ENCODE data around the gene WDR4. TPM values are rescaled to one million over a fixed set of nuclear protein-coding genes. Genes with fewer than 3 reads are reported as not detected.

WDR4 gene
- total and polyA plus RNA-seq, 2 of the 13 experiments (the other 11 are each of a cell fraction or from before 2014, with no cell fraction given) = 11.3 to 14.4 TPM

- 90% methylated on average over 5 of the region's 8 CpGs for WGBS (ENCODE audit: low lambda C conversion rate)
- FAIRE-seq (no peak), DNase-seq (ENCODE audit: low spot score) (no peak), ATAC-seq (no peak)
- no peak overlapping the region for H3K27ac ChIP-seq (ENCODE audit: extremely low read length, insufficient read depth, low read length)
- H3K4me3 ChIP-seq (replicated peaks in 1 of 3; ENCODE audit: insufficient read depth in 1 of 3, low read depth in 2 of 3, low read length in 3 of 3) = no peak overlapping the region
- H2AFZ ChIP-seq (ENCODE audit: low read length) = no peak overlapping the region
- H3K9me3 ChIP-seq (ENCODE audit: low read length) = no peaks in the 10 kb centered on the region
- in situ Hi-C loops (cut with HindIII; ENCODE audit: extremely low pct_ligation_motif_present, low pct_unique_long_range_greater_than_20kb) (no loop called here), intact Hi-C loops (cut with micrococcal nuclease; ENCODE audit: unreplicated experiment) (no loop called here)
- CTCF ChIA-PET (ENCODE audit: low intra/inter-chr PET ratio, low total read pairs) = no interaction called here
- peaks cover 35 to 75% of the 10 kb centered on the region in 2 experiments for H3K36me3 ChIP-seq (replicated peaks in 1 of 2; ENCODE audit: control insufficient read depth in 1 of 2, insufficient read depth in 2 of 2, low read length in 2 of 2)
- BruUV-seq (replicated peaks) = no TSS peak
- TF ChIP-seq ZBTB21 (CRISPR knock-in tag; IDR thresholded peaks at IDR 0.05) (no peak), AGO2 (optimal IDR thresholded peaks at IDR 0.05; ENCODE audit: low read depth, low read length) (peak; percentile 31), HNRNPL (IDR thresholded peaks at IDR 0.05; ENCODE audit: low read depth, low read length) (0 out of 2 replicates have a peak, but pooled peaks have one; percentile 3)
- POLR2A ChIA-PET = no interaction called here
- no peaks in the 10 kb centered on the region for H3K4me1 ChIP-seq (ENCODE audit: insufficient read depth, low read length)
- H3K4me2 ChIP-seq (ENCODE audit: low read depth, low read length) = no peak overlapping the region
- H4K20me1 ChIP-seq (ENCODE audit: insufficient read depth, low read length) = 0 out of 2 replicates have a peak, but pooled peaks cover 2% of the 10 kb centered on the region
- no peaks in the 10 kb centered on the region for H3K27me3 ChIP-seq (ENCODE audit: control insufficient read depth in 1 of 2, insufficient read depth in 2 of 2, low read length in 2 of 2)
- no peak overlapping the region for H3K9ac ChIP-seq (ENCODE audit: insufficient read depth, low read depth, low read length)
- H3K79me2 ChIP-seq (ENCODE audit: insufficient read depth, low read length) = peaks cover 54% of the 10 kb centered on the region
Measured at GRCh38 chr21:42865776-42866160, 13.6 kb downstream of the WDR4 start.

DNA sequence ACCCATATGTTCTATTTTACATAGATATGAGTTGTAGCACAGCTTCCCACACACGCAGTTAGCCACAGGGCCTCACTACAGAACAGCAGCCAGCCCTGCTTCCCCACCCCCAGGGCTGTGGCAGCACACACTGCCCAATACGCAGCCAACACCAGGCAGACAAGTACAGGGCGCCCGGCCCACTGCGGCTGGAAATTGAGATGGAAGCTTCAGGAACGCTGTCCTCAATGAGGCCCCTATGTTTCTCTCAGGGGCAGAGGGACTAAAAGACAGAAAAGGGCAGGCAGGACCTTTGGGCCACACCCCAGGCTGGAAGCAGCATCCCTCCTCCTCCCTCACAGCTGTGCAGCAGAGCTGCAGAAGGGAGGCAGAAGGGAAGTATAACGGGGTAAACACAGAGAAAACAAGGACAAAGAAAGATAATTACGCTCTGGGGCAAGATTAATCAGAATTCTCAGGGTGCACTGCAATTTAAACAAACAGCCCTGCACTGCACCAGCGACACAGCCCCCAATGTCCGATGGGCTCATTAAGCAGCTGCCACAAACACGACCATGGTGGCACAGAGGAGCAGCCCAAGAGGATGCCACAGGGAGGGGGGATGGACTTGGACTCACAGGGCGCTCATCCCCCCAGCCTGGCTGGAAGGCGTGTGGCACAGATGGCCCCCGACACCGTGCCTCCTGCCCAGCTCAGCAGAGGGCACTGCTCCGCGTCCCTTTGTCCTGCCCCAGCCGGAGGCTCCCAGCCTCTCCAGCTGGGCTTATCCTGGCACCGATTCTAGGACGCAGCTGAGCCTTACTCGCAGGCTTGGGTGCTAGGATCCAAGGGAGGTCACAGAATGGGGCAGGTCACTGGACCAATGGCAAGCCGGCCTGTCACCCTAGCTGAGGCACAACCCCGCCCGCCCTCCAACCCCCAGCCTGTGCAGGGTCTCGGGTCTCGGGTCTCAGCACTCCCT lies 14.2 kb downstream of the WDR4 start:
- Histone ChIP-seq H3K4me3 (replicated peaks in 1 of 3; ENCODE audit: insufficient read depth in 1 of 3, low read depth in 2 of 3, low read length in 3 of 3) (no peak overlapping the region), H2AFZ (ENCODE audit: low read length) (no peak overlapping the region), H3K36me3 (replicated peaks in 1 of 2; ENCODE audit: control insufficient read depth in 1 of 2, insufficient read depth in 2 of 2, low read length in 2 of 2) (peaks cover 41 to 75% of the 10 kb centered on the region in 2 experiments), H3K9me3 (ENCODE audit: low read length) (no peaks in the 10 kb centered on the region), H3K9ac (ENCODE audit: insufficient read depth, low read depth, low read length) (no peak overlapping the region), H3K4me2 (ENCODE audit: low read depth, low read length) (no peak overlapping the region), H3K27me3 (ENCODE audit: control insufficient read depth in 1 of 2, insufficient read depth in 2 of 2, low read length in 2 of 2) (no peaks in the 10 kb centered on the region), H3K79me2 (ENCODE audit: insufficient read depth, low read length) (peaks cover 54% of the 10 kb centered on the region), H4K20me1 (ENCODE audit: insufficient read depth, low read length) (0 out of 2 replicates have a peak, but pooled peaks cover 2% of the 10 kb centered on the region), H3K4me1 (ENCODE audit: insufficient read depth, low read length) (no peaks in the 10 kb centered on the region), H3K27ac (ENCODE audit: extremely low read length, insufficient read depth, low read length) (no peak overlapping the region)
- ChIA-PET POLR2A (no interaction called here), CTCF (ENCODE audit: low intra/inter-chr PET ratio, low total read pairs) (no interaction called here)
- DNase-seq (ENCODE audit: low spot score) (no peak), FAIRE-seq (no peak), ATAC-seq (no peak)
- TF ChIP-seq HNRNPL (IDR thresholded peaks at IDR 0.05; ENCODE audit: low read depth, low read length) = 0 out of 2 replicates have a peak, but pooled peaks have one; percentile 16
- TF ChIP-seq SKI (IDR thresholded peaks at IDR 0.05; ENCODE audit: partially characterized antibody) = no peak
- no peak for TF ChIP-seq PHB2 (IDR thresholded peaks at IDR 0.05; ENCODE audit: partially characterized antibody)
- TF ChIP-seq, protein P1, sequence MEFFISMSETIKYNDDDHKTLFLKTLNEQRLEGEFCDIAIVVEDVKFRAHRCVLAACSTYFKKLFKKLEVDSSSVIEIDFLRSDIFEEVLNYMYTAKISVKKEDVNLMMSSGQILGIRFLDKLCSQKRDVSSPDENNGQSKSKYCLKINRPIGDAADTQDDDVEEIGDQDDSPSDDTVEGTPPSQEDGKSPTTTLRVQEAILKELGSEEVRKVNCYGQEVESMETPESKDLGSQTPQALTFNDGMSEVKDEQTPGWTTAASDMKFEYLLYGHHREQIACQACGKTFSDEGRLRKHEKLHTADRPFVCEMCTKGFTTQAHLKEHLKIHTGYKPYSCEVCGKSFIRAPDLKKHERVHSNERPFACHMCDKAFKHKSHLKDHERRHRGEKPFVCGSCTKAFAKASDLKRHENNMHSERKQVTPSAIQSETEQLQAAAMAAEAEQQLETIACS (CRISPR knock-in tag; IDR thresholded peaks at IDR 0.05) = no peak
- peak; percentile 54 for TF ChIP-seq AGO2 (optimal IDR thresholded peaks at IDR 0.05; ENCODE audit: low read depth, low read length)
- intact Hi-C loops (cut with micrococcal nuclease; ENCODE audit: unreplicated experiment) = loop anchor here (5.0 kb wide), 1 partner anchor 147 kb away; no protein-coding TSS in a partner anchor
- no TSS peak for BruUV-seq (replicated peaks)
- in situ Hi-C loops (cut with HindIII; ENCODE audit: extremely low pct_ligation_motif_present, low pct_unique_long_range_greater_than_20kb) = no loop called here
- 99% methylated on average over 17 of the region's 26 CpGs for WGBS (ENCODE audit: low lambda C conversion rate)

Measured in HepG2 (cell line).